GM12878 (cell line): ENCODE results near the gene MS4A6E. TPM values are rescaled to one million over a fixed set of nuclear protein-coding genes. Genes with fewer than 3 reads are reported as not detected.

ENCODE experiments used
- ATAC-seq: fragments of 200-7000 bp; cut with Tn5 transposase; 3 replicates; pipeline ENCODE4 v1.9.1; 2020; ENCODE audit warnings: mild to moderate bottlenecking, moderate library complexity
- BruUV-seq: library from RNA; stranded (reverse); fragments of 400-500 nt; replicated peaks from 2 replicates; lab custom pipeline; 2021; lab: Mats Ljungman, UMichigan
- CTCF ChIA-PET: fragments of 300-600 bp; sonication (Branson Sonifier 250); formaldehyde crosslinking; extraction: SDS; loops from one replicate; lab custom pipeline; 2021; ENCODE audit warnings: inconsistent platforms; lab: Yijun Ruan, JAX
- POLR2A ChIA-PET: fragments of 350-600 bp; formaldehyde crosslinking; extraction: SDS; loops from one replicate; lab custom pipeline; 2021; ENCODE audit warnings: inconsistent platforms; lab: Charles Lee
- RAD21 ChIA-PET: fragments of 300-600 bp; sonication (Branson Sonifier 250); formaldehyde crosslinking; loops from one replicate; lab custom pipeline; 2023; ENCODE audit warnings: antibody characterized with exemption; ENCODE audit not compliant: unreplicated experiment; lab: Charles Lee
- SMC1A ChIA-PET: fragments of 300-600 bp; sonication (Branson Sonifier 250); formaldehyde crosslinking; loops from one replicate; lab custom pipeline; 2023; ENCODE audit not compliant: unreplicated experiment, uncharacterized antibody; lab: Charles Lee
- DNase-seq: peaks from one replicate; pipeline ENCODE4 v3.0.0-alpha.2; 2011; ENCODE audit warnings: low read depth, low spot score
- FAIRE-seq: peaks from 3 replicates; lab custom pipeline; 2011; peaks lifted over from hg19 to GRCh38; lab: Jason Lieb, UNC
- H2AFZ ChIP-seq: 2 replicates; pipeline ENCODE4 v1.6.0; 2011; ENCODE audit warnings: low read depth, low read length, control low read depth; ENCODE audit not compliant: control insufficient read depth
- H3K27ac ChIP-seq: 2 replicates; pipeline ENCODE4 v1.5.1; 2011; ENCODE audit warnings: control low read depth; ENCODE audit not compliant: control insufficient read depth, insufficient read depth
- H3K27me3 ChIP-seq, 2 experiments: replicated peaks in 1 of 2; 2 replicates each; pipeline versions ENCODE4 v1.6.0 to v1.6.1; 2011; ENCODE audit warnings: low read length in 1 of 2; ENCODE audit not compliant: control insufficient read depth in 2 of 2, insufficient read depth in 2 of 2
- H3K36me3 ChIP-seq, 2 experiments: 2 replicates each; pipeline ENCODE4 v1.5.1; 2011; ENCODE audit warnings: low read length in 1 of 2; ENCODE audit not compliant: control insufficient read depth in 2 of 2, insufficient read depth in 2 of 2
- H3K4me1 ChIP-seq: 2 replicates; pipeline ENCODE4 v1.6.1; 2011; ENCODE audit warnings: mild to moderate bottlenecking, low read length, moderate library complexity, mixed read lengths; ENCODE audit not compliant: control insufficient read depth, insufficient read depth
- H3K4me2 ChIP-seq: 2 replicates; pipeline ENCODE4 v1.6.0; 2011; ENCODE audit warnings: control low read depth; ENCODE audit not compliant: control insufficient read depth, insufficient read depth
- H3K4me3 ChIP-seq: fragments of 200-600 bp; sonication (generic); 2 replicates; pipeline ENCODE4 v1.5.1; 2016
- H3K79me2 ChIP-seq: 2 replicates; pipeline ENCODE4 v1.6.0; 2011; ENCODE audit warnings: low read length; ENCODE audit not compliant: control insufficient read depth, insufficient read depth
- H3K9ac ChIP-seq: 2 replicates; pipeline ENCODE4 v1.8.0; 2011; ENCODE audit warnings: low read length, control low read depth, mixed read lengths; ENCODE audit not compliant: control insufficient read depth, insufficient read depth
- H3K9me3 ChIP-seq: replicated peaks from 3 replicates; pipeline ENCODE4 v1.5.1; 2011; ENCODE audit warnings: mild to moderate bottlenecking, low read length; ENCODE audit not compliant: control insufficient read depth, insufficient read depth
- H4K20me1 ChIP-seq: 2 replicates; pipeline ENCODE4 v1.6.0; 2011; ENCODE audit not compliant: control insufficient read depth, insufficient read depth
- ASH2L ChIP-seq: fragments of 300-600, 200-600 bp; sonication (generic); IDR thresholded peaks from 2 replicates; pipeline ENCODE4 v1.6.1; 2017; ENCODE audit warnings: low read depth, mild to moderate bottlenecking, borderline replicate concordance
- IRF3 ChIP-seq: fragments of 450-650 bp; IDR thresholded peaks from 2 replicates; pipeline ENCODE4 v1.6.1; 2014; ENCODE audit warnings: mild to moderate bottlenecking
- NFXL1 ChIP-seq: fragments of 450-650 bp; IDR thresholded peaks from 2 replicates; pipeline ENCODE4 v1.6.1; 2017; ENCODE audit warnings: antibody characterized with exemption, mild to moderate bottlenecking, borderline replicate concordance
- NFYA ChIP-seq: IDR thresholded peaks from 2 replicates; pipeline ENCODE4 v1.6.1; 2011; ENCODE audit warnings: low read depth, mild to moderate bottlenecking, low read length, improper control_type of control experiment, borderline replicate concordance
- RAD51 ChIP-seq: fragments of 450-650 bp; IDR thresholded peaks from 2 replicates; pipeline ENCODE4 v1.6.1; 2016; ENCODE audit warnings: moderate library complexity, mild to moderate bottlenecking, inconsistent platforms
- RELA ChIP-seq: fragments of 450-650 bp; IDR thresholded peaks from 2 replicates; pipeline ENCODE4 v1.8.0; 2014; ENCODE audit warnings: borderline replicate concordance; ENCODE audit not compliant: partially characterized antibody
- SPI1 ChIP-seq: IDR thresholded peaks from 2 replicates; pipeline ENCODE4 v1.6.1; 2011; ENCODE audit warnings: low read depth, mild to moderate bottlenecking, low read length, moderate library complexity, borderline replicate concordance; ENCODE audit not compliant: insufficient read depth
- WGBS: methylation state at CpG from one replicate; pipeline ENCODE4 v1.1.6; 2016; ENCODE audit warnings: low lambda C conversion rate; ENCODE audit not compliant: insufficient replicate concordance, insufficient coverage; ENCODE audit errors: missing lambda C conversion rate; 5-methylcytosine and 5-hydroxymethylcytosine counted together
- in situ Hi-C: fragments of 300-500 bp; cut with MboI; formaldehyde crosslinking; loops from 9 replicates; pipeline ENCODE4 v1.14.3; 2018; ENCODE audit warnings: mixed read lengths
- intact Hi-C: fragments of 100-400 bp; cut with micrococcal nuclease; formaldehyde crosslinking; loops from one replicate; pipeline ENCODE4 v1.14.2; 2022; ENCODE audit not compliant: unreplicated experiment
- polyA plus RNA-seq, 11 experiments: library from polyadenylated mRNA; depleted of rRNA in 4 of 11; unstranded in 6 of 11; stranded (reverse) in 5 of 11; fragments of >200 nt; fragmentation: Nextera tagmentation in 4 of 11; fragmentation: Illumina TruSeq in 1 of 11; extraction: Ambion mirVana in 4 of 11; extraction: Trizol in 1 of 11; gene quantifications; 1 replicate in 1 of 11; 2 replicates in 10 of 11; pipeline versions ENCODE4 v1.2.1 to v1.2.3, GENCODE V29; 2011 to 2016; ENCODE audit warnings: inconsistent platforms in 2 of 11, missing spikeins in 2 of 11, low read depth in 1 of 11
- total RNA-seq, 4 experiments: library from RNA; depleted of rRNA in 3 of 4; stranded (reverse); fragments of >200 nt in 3 of 4; fragmentation: Illumina TruSeq in 1 of 4; extraction: Trizol in 1 of 4; gene quantifications; 2 replicates each; pipeline versions ENCODE4 v1.2.1 to v1.2.3, GENCODE V29; 2013 to 2021
- TF ChIP-seq, protein P1 (sequence below): IDR thresholded peaks from 2 replicates; pipeline ENCODE4 v1.6.1; 2011; ENCODE audit warnings: borderline replicate concordance, low read depth, mild to moderate bottlenecking, moderate library complexity, low read length; ENCODE audit not compliant: insufficient read depth, poor library complexity, severe bottlenecking
- TF ChIP-seq, protein P2 (sequence below): fragments of 450-650 bp; IDR thresholded peaks from 2 replicates; pipeline ENCODE4 v1.6.1; 2017; ENCODE audit warnings: antibody characterized with exemption, mild to moderate bottlenecking, moderate library complexity
- TF ChIP-seq, protein P3 (sequence below): fragments of 450-650 bp; formaldehyde crosslinking; IDR thresholded peaks from 2 replicates; pipeline ENCODE4 v1.4.0; 2022; ENCODE audit warnings: mild to moderate bottlenecking, moderate library complexity

The MS4A6E gene
- total and polyA plus RNA-seq, 10 of the 15 experiments (the other 5 are each of a cell fraction or from before 2014, with no cell fraction given) = 0.14 to 0.86 (median 0.47) TPM; not detected in 5

DNA sequence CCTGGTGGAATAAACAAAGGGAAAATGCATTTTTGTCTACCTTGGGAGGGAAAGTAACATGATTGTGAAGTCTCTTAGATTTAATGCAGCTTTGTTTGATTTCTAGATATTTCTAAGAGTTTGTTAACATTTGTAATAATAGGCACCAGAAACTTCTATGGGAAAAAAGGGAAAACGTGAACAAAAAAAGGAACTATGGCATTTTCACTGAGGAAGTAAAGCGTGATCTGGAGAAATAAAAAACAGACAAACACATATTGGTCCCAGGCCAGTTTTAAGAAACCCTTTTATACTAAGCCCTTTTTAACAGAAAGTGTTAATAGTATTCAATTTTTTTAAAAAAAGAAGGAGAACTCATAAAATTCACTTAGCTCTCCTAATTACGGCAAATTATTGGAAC is 44.3 kb downstream of the MS4A6E start (continued):
- TF ChIP-seq, protein P1, sequence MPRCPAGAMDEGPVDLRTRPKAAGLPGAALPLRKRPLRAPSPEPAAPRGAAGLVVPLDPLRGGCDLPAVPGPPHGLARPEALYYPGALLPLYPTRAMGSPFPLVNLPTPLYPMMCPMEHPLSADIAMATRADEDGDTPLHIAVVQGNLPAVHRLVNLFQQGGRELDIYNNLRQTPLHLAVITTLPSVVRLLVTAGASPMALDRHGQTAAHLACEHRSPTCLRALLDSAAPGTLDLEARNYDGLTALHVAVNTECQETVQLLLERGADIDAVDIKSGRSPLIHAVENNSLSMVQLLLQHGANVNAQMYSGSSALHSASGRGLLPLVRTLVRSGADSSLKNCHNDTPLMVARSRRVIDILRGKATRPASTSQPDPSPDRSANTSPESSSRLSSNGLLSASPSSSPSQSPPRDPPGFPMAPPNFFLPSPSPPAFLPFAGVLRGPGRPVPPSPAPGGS = no peak
- TF ChIP-seq, protein P2, sequence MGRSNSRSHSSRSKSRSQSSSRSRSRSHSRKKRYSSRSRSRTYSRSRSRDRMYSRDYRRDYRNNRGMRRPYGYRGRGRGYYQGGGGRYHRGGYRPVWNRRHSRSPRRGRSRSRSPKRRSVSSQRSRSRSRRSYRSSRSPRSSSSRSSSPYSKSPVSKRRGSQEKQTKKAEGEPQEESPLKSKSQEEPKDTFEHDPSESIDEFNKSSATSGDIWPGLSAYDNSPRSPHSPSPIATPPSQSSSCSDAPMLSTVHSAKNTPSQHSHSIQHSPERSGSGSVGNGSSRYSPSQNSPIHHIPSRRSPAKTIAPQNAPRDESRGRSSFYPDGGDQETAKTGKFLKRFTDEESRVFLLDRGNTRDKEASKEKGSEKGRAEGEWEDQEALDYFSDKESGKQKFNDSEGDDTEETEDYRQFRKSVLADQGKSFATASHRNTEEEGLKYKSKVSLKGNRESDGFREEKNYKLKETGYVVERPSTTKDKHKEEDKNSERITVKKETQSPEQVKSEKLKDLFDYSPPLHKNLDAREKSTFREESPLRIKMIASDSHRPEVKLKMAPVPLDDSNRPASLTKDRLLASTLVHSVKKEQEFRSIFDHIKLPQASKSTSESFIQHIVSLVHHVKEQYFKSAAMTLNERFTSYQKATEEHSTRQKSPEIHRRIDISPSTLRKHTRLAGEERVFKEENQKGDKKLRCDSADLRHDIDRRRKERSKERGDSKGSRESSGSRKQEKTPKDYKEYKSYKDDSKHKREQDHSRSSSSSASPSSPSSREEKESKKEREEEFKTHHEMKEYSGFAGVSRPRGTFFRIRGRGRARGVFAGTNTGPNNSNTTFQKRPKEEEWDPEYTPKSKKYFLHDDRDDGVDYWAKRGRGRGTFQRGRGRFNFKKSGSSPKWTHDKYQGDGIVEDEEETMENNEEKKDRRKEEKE = no peak
- TF ChIP-seq ASH2L = no peak
- TF ChIP-seq, all 136 proteins: peak for 0

DNA sequence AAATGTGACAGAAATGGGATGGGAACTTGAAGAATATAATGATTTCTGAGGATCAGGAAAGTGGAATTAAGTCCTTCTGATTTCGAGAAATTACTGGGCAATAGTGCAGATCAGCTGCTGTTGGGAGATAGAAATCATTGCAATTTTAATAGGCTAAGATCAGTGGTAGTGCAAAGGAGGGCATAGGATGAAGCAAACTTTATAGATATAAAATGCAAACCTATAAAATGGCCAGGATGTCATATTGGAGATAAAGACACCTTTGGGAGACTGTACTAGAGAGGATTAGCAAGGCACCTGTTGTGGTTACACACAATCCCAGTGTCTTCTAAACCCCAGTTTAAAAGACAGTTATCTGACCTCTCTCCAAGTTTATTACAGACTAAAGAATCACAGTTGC is 44.8 kb downstream of the MS4A6E start:
- no peak overlapping the region for H3K27ac ChIP-seq
- no peak overlapping the region for H3K9ac ChIP-seq
- BruUV-seq = no TSS peak
- peaks cover 8% of the 10 kb centered on the region; the same call in 2 of the 3 replicates for H3K9me3 ChIP-seq
- no peaks in the 10 kb centered on the region for H4K20me1 ChIP-seq
- SMC1A ChIA-PET = interaction anchor here (11.1 to 11.3 kb wide), 2 partner anchors 9 to 87 kb away, joined by 124 to 298 read pairs; partner anchors contain the start of genes MS4A1 and MS4A7
- H3K4me1 ChIP-seq = peaks cover 5% of the 10 kb centered on the region
- no peaks in the 10 kb centered on the region for H3K36me3 ChIP-seq
- POLR2A ChIA-PET = interaction anchor here (1.2 kb wide), 1 partner anchor 84 kb away, joined by 5 read pairs; the partner anchor contains the start of gene MS4A1
- no peaks in the 10 kb centered on the region for H3K27me3 ChIP-seq
- no peak overlapping the region for H2AFZ ChIP-seq
- in situ Hi-C loops = no loop called here
- 100% methylated on average over 1 of the region's 1 CpG for WGBS
- ATAC-seq (no peak), FAIRE-seq (no peak), DNase-seq (no peak)
- intact Hi-C loops = no loop called here
- no peaks in the 10 kb centered on the region for H3K79me2 ChIP-seq
- no peak overlapping the region for H3K4me3 ChIP-seq
- H3K4me2 ChIP-seq = no peak overlapping the region
- CTCF ChIA-PET = interaction anchor here (0.9 to 3.6 kb wide), 4 partner anchors 9 to 87 kb away, joined by 4 to 16 read pairs (median 4); partner anchors contain the start of gene MS4A1
- RAD21 ChIA-PET = interaction anchor here (2.2 kb wide), 1 partner anchor 115 kb away, joined by 6 read pairs; no protein-coding TSS in a partner anchor
- no peak for TF ChIP-seq NFYA
- TF ChIP-seq, protein P3, sequence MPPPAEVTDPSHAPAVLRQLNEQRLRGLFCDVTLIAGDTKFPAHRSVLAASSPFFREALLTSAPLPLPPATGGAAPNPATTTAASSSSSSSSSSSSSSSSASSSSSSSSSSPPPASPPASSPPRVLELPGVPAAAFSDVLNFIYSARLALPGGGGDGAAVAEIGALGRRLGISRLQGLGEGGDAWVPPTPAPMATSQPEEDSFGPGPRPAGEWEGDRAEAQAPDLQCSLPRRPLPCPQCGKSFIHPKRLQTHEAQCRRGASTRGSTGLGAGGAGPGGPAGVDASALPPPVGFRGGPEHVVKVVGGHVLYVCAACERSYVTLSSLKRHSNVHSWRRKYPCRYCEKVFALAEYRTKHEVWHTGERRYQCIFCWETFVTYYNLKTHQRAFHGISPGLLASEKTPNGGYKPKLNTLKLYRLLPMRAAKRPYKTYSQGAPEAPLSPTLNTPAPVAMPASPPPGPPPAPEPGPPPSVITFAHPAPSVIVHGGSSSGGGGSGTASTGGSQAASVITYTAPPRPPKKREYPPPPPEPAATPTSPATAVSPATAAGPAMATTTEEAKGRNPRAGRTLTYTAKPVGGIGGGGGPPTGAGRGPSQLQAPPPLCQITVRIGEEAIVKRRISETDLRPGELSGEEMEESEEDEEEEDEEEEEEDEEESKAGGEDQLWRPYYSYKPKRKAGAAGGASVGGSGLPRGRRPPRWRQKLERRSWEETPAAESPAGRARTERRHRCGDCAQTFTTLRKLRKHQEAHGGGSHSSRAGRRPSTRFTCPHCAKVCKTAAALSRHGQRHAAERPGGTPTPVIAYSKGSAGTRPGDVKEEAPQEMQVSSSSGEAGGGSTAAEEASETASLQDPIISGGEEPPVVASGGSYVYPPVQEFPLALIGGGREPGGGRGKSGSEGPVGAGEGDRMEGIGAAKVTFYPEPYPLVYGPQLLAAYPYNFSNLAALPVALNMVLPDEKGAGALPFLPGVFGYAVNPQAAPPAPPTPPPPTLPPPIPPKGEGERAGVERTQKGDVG = no peak
- TF ChIP-seq IRF3 = no peak
- TF ChIP-seq RELA = no peak
- TF ChIP-seq RAD51 = no peak
- no peak for TF ChIP-seq NFXL1
- no peak for TF ChIP-seq SPI1
